C1 segment of cervical spinal cord (tissue), 14 donors: ENCODE results near the gene IPO8.
"Not testable (repeated sequence)": the region's sequence is repeated elsewhere in the genome, so short reads cannot be mapped to it uniquely, and the experiment has no call there.

ENCODE experiments used
- DNase-seq, 14 donors: peaks; one replicate each; lab custom pipeline; 2025; lab: John Stamatoyannopoulos, UW

IPO8 gene

GRCh38 chr12:30609819-30610218, 85.8 kb downstream of the IPO8 start:
- not testable (repeated sequence) for DNase-seq

DNA sequence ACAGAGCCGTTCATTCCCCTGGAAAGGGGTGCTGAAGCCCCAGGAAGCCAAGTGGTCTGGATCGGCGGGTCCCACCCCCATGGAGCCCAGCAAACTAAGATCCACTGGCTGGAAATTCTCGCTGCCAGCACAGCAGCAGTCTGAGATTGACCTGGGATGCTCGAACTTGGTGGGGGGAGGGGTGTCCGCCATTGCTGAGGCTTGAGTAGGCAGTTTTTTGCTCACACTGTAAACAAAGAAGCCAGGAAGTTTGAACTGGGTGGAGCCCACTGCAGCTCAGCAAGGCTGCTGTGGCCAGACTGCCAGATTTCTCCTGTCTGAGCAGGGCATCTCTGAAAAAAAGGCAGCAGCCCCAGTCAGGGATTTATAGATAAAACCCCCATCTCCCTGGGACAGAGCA, 91.4 kb downstream of the IPO8 start:
- DNase-seq = not testable (repeated sequence)

DNA sequence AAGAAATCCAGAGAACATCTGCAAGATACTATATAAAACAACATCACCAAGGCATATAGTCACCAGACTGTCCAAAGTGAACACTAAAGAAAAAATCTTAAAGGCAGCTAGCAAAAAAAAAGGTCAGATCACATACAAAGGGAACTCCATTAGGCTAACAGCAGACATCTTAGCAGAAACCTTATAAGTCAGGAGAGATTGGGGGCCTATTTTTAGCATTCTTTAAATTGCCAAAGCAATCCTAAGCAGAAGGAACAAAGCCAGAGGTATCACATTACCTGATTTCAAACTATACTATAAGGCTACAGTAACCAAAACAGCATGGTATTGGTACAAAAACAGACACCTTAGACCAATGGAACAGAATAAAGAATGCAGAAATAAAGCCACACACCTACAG, 92.5 kb downstream of the IPO8 start:
- DNase-seq = no peak

- DNase-seq = no peak
Observed at GRCh38 chr12:30602678-30603077, 93.0 kb downstream of the IPO8 start.

- no peak for DNase-seq
Observed at GRCh38 chr12:30599608-30600007, 96.1 kb downstream of the IPO8 start.

DNA sequence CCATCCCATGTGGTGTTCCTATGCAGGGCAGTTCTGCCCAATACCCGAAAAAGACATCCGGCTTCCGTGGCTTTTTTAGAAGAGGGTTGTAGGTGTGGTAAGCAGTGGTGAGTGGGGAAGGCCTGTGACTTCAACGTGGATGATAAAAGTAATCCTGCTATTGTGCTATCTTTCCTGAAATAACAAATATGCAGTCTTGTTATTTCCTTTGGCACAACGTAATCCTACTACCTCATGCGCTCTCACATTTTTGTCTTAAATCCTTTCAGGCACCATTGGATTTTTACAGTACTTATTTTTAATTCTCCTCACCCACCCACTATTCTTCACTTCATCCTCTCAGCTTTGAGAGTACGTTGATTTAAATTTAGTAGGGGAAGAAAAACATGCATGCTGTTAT, 96.8 kb downstream of the IPO8 start:
- no peak for DNase-seq

DNA sequence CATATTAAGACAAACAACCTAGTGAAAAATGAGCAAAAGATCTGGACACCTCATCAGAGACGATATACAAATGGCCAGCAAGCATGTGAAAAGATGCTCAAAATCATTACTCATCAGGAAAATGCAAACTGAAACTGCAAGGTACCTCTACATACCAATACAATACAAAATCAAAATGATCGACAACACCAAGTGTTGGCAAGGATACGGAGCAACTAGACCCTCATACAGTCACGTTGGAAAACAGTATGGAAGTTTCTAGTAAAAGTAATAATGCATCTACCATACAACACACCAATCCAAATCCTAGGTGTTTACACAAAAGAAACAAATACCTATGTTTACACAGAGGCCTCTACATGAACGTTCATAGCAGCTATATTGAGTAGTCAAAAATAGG, 99.9 kb downstream of the IPO8 start:
- DNase-seq = no peak

DNA sequence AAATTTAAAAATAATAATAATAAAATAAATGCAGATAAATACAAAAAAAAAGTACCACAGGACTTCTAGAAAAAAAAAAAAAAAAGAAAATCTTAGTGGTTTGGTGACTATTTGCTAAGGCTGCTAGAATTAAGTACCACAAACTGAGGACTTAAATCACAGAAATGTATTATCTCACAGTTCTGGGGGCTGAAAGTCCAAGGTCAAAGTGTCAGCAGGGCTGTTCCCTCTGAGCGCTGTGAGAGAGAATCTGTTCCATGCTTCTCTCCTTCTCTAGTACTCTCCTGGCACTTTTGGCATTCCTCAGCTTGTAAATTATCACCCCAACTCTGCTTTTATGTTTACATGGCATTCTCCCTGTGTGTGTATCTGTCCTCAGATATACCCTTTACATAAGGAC, 101.2 kb downstream of the IPO8 start:
- no peak for DNase-seq

DNA sequence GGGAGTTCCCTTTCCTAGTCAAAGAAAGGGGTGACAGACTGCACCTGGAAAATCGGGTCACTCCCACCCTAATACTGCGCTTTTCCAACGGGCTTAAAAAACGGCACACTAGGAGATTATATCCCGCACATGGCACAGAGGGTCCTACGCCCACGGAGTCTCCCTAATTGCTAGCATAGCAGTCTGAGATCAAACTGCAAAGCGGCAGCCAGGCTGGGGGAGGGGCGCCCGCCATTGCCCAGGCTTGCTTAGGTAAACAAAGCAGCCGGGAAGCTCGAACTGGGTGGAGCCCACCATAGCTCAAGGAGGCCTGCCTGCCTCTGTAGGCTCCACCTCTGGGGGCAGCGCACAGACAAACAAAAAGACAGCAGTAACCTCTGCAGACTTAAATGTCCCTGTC, 107.1 kb downstream of the IPO8 start:
- not testable (repeated sequence) for DNase-seq

GRCh38 chr12:30587782-30588181, 107.9 kb downstream of the IPO8 start:
- no peak for DNase-seq

DNA sequence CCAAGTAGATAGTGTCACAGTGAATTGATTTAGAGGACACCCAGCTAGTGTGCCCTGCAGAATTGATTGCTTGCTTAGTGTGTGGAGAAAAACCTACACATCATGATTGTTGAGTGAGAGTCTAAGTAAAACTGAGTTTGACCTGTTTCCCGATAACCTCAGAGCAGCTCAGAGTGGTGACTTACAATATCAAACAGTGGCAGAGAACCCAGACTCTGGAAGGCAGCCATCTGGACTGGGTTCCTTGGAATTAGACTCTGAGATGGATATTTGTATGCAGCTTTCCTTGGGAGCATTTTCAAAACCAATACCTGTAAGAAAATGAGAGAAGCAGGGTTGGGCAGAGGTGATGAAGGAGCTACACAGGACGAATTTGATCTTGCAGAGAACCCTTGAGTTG, 109.8 kb downstream of the IPO8 start:
- no peak for DNase-seq

- no peak for DNase-seq
Observed at GRCh38 chr12:30582943-30583342, 112.7 kb downstream of the IPO8 start.

DNA sequence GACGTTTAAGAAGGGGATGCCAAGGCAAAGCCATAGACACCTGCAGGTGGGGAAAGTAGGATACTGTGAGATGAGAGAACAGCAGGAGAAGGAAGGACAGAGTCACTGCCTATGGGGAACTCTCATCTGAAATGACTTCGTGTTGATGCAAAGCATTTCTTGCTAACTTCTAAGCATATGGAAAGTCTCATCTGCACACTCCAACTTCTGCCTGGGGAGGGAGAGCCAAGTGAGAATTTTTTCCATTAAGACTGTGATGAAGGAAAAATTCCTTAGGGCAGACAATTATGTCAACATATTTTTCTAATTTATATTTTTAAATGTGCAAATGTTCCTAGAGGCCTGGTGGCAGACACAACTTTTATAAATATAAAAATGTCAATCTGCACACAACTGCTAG, 115.3 kb downstream of the IPO8 start:
- no peak for DNase-seq
